Activated effector memory CD4-positive, alpha-beta T cell treated with Interleukin-2 at 50 U/mL for 16 hours (primary cell): Measurements from ENCODE around the gene TEX29.

Experiments
- DNase-seq: peaks from one replicate; pipeline ENCODE4 v3.0.0-alpha.2; 2020

TEX29 gene

DNA sequence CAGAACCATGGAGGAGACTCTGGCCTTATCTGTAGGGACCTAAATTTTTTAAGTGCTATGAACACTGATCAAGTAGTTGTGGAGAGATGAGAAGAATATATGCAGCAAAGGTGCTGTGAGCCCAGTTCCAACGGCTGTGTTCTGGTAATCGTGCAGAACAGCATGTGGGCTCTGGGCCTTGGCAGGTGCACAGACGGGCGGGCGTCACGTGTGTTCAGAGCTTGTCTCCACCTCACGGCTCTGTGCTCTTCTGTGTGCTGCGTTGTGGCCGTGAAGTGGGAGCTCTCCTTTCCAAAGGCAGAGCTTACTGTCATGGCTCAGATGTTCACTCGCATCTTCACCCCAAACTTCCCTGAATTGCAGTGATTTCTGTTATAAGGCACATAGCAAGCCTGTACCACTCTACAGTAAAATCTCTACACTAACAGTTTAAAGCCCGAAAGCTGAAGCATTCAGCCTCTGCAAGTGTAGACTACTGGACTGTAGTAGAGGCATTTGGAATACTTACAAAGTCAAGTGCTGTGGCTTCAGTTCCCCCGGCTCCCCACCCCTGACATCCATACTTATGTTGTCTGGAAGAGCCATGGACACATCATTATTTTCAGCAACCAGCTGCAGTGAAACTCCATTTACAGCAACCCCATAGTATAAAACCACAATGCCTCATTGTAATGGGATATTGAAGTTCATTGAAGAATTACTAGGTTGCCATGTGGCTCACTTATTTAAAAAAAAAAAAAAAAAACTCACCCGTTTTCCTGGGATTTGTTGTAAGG, 27.5 kb upstream of the TEX29 start:
- no peak for DNase-seq

DNA sequence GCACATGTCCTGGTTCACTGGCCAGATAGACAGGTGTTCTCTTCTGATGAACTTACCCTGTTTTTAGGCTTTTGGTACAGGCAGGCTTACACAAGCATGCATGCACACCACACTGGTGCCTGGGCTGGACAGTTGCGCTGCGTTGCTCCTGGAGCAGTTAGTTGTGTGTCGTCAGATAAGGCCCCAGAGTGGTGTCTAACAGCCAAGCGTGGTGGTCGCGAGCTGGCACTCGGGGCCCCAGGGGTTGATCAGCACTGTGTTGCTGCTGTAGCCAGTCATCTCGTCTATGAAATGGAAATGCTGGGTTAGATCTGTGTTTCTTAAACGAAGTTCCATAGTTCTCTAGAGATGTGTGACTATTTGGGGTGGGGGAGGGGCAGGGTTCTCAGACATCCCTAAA, 24.6 kb upstream of the TEX29 start:
- DNase-seq = no peak

DNA sequence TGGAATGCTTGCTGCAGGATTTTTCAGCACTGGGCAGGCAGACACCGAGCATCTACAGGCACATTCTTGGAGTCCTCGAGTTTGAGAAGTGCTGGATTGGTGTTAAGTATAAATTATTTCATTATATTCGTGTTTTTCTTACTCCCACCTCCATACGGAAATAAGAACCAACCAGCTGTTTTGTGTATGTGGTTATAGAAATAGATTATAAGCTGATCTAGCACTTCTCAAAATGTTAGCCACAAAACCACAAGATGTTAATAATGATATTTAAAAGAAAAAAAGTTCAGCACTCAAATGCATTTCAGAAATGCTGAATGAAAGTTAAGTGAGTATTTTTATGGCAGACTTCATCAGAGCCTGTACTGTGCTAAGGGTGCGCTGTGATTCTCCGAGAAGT, 24.0 kb upstream of the TEX29 start:
- DNase-seq = no peak

DNA sequence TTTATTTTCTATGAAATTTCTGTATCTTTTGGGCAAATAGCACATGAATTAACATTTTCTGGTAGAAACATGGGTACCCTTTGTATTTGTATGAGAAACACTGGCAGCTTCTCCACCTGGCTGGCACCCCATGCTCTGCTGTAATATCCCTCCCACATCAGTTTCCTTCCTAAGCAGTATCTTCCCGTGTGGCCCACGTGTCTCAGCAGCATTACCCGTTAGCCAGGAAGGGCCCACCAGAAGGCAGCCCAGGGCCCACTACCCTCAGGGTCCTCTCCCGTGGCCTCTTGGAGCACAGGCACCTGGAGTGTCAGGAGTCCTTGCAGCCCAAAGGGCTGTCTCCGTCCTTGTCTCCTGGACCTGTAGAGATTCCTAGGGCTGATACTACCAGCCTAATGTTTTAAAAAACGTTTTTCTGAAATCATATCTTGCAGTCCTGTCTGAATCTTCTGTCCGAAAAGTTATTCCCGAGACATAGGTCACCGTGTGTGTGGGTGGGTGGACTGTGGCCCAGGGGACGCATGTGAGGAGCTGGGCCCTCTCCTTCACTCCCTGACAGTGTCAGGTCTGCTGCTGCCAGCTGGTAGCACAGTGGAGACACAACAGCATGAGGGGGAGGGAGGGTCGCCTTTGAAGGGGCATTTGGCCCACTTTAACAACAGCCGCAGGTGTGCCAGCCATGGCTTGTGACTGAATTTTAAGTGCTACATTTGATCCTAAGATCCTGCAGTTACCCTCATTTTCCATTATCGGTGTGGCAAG, 22.0 kb upstream of the TEX29 start:
- no peak for DNase-seq

DNA sequence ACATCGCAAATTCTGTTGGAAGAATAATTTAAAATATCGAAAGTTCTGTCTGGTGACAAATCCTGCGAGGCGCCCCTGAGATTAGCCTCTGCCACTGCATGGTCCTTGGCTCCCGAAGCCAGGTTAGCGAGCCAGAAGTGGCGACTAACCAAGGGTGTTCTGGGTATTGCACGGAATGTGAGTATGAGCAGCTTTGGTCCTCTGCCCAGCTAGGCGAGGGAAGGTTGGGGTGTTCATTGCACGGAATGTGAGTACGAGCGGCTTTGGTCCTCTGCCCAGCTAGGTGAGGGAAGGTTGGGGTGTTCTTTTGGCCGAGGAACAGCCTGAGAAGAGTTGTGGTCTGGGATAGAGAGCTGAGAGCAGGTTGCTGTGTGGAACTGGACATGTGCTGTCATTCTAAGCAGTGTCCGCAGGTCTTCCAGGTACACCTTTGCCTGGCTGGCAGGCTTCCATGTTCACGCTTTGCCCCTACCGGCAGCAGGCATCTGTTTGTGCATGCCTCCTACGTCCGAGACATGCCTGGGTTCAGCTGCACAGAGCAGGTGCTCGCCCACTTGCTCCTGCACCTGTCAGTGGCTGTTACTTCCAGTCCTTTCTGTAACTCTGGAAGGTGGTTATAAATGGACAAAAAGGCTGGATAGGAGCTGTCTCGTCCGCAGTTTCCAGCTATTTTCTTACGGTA, 18.3 kb upstream of the TEX29 start:
- DNase-seq = no peak

DNA sequence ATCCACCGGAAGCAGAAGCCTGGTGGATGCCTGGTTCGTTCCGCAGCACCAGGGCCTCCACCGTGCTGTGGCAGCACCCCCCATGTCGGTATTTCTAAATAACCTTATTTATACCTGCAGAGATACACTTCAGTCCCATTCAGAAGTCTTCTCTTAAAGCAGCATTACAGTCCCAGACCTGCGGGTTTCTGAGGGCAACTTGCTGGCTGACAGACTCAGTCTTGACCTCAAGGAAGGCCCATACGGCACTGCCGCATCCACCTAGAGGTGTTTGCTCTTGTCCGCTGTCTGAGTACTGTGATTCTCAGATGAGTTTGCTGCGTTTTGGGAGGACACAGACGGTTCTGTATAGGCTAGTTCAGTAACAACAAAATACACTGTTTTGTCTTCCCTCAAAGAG, 16.9 kb upstream of the TEX29 start:
- no peak for DNase-seq

GRCh38 chr13:111304041-111304544, 16.3 kb upstream of the TEX29 start:
- no peak for DNase-seq

DNA sequence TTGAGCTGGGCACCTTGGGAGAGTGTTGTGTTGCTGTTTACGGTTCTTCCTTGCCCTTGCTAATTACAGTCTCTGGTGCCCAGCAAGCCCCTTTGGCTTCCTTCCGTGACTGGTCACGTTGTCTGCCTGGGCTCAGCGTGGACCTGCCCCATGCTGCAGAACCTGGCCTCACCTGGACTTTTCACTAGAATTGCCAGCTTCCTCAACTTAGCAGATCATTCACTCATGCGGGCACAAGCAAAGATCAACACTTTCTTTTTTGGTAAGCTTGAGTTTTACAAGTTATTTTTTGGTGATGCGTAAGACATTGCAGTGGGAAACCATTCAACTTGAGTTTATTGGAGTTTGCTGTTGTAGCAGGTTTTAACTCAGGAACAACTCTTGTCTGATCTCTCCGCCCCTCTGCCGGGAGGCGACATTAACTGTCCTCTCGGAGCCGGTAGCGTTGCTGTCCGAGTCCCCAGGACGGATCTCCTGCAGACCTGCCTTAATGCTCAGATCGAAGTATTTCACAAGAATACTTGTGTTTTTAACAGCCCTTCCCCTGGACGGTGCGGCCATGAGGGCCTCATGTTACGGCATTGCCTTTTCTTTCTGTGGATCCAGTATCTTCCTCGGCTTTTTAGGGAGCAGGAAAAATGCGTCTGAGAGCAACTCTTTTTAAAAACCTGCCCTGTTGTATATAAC, 15.7 kb upstream of the TEX29 start:
- no peak for DNase-seq

GRCh38 chr13:111312944-111313590, 7.4 kb upstream of the TEX29 start:
- DNase-seq = no peak

DNA sequence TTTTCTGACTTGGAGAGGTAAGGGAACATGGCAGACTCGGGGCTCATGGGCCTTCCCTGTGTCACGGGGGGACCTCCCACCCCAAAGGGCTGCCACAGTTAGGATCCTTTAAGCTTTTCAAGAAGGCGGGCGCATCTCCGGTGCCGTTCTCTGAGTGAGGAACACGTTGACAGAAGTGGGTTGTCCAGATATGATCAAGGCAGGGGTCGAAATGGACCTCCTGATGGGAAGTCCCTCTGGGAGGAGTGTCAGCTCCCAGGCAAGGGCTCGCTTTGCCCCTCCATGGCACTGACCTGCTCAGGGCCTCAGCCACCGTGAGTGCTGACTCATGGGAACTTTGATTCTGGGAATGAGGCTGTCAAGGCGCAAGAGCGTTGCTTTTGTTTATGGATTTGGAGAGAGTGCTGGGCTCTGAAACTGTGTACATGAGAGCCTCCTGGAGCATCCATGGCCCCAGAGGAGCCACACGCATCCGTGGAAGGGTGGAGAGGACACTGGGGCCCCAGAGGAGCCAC, 6.5 kb upstream of the TEX29 start:
- no peak for DNase-seq

DNA sequence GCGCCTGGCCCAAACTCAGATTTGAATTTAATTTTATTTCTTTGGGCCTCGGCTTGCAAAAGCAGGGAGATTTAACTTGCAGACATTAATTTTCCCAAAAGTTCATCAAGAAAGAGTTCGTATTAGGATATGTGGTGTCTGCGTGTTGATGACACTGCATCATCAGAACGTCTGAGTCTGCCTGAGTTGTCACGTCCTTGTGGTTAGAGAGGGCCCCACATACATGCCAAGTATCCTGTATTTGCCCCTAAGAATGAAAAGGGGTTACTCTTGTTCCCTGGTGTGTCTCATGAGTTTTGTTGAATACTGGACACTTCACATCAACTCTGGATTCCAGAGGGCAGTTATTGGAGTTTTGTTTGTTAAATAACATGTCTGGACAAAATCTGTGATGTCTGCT, 5.6 kb upstream of the TEX29 start:
- no peak for DNase-seq

DNA sequence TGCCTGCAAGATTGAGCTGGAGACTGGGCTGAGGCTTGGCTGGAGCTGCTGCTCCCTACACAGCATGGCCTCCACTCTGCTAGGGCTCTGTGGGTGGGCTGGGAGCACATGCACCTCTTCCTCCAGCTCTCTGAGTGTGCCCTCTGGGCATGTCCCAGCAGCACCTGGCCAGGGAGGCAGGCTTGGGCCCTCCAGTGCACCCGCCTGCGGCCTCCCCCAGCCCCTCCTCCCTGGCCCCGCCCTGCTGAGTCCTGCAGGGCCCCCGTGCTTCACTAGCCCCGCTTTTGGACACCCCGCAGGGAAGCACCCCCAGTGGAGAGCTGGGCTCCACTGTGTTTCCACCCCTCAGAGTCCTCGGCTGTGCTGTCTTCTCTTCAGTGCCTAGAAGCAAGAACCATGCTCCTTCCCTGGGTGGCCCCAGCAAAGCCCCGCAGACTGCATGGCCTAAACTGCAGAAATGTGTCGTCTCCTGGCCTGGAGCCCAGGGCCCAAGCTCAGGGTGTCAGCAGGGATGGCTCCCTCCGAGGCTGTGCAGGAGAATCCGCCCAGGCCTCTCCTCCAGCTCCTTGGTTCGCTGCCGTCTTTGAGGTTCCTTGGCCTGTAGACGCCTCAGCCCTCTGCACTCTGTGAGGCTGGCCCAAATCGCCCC, 5.0 kb upstream of the TEX29 start:
- no peak for DNase-seq

DNA sequence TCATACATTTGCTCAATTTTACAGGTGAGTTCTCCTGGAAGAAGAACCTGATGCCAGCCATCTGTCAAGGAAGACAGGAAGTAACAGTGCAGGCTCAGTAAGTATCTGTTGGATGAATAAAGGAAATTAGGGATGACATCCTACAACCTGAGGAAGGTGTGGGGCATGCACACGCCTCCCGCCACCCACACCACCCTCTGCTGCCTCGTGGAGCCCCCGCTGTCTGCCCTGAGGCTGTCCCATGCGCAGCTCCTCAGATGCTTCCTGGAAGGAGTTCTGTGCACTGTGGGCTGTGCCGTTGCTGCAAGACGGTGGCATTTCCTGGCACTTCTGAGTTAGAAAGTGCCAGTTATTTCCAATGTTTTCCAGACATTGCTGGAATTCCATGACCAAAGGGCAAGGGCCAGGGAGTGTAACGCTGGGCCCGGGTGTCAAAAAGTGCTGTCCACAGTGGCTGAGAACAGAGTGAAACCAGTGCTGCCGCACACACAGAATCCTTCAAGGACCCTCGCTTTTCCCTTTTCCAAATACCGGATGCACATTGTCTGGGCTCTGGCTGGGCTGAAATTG, 4.2 kb upstream of the TEX29 start:
- DNase-seq = no peak

DNA sequence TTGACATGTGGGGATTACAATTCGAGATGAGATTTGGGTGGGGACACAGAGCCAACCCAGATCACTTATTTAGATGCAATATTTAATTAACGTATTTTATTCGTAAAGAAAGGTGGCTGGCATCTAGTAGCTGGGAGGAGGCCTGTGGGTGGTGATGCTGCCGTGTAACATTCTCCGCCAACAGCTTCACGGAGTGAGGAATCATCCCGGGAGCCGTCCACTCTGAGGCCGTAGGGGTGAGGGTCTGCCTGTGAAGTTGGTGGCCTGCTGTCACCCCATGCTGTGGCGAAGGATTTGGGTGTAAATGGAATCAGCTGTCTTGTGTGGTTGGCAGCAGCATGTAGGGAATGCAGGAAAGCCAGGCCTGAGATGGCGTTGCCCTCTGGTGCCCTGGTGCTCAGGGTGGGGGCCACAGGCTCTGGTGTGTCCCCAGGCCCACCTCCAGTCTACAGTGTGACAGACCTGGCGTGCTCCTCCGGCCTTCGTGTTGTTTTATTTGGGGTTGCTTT, 3.3 kb upstream of the TEX29 start:
- DNase-seq = no peak

GRCh38 chr13:111317571-111318345, 2.7 kb upstream of the TEX29 start:
- no peak for DNase-seq

DNA sequence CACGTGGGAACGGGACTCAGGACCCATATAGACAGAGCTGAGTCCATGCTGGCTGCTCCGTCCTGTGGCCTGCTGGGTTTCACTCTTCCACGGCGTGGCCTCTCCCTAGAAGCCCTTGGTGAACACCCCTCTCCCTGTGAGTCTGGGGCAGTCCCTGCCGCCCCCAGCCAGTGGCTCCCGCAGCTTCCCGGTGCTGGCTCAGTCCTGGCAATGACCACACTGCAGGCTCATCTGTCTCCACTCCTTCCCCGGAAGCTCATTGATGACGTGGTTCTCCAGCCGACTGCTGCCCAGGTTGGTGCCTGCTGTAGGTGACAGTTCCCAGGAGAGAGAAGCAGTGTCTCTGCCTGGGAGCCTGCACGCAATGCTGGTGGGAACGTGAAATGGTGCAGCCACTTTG, 2.1 kb upstream of the TEX29 start:
- no peak for DNase-seq

GRCh38 chr13:111319521-111319920, 921 bp upstream of the TEX29 start:
- no peak for DNase-seq

DNA sequence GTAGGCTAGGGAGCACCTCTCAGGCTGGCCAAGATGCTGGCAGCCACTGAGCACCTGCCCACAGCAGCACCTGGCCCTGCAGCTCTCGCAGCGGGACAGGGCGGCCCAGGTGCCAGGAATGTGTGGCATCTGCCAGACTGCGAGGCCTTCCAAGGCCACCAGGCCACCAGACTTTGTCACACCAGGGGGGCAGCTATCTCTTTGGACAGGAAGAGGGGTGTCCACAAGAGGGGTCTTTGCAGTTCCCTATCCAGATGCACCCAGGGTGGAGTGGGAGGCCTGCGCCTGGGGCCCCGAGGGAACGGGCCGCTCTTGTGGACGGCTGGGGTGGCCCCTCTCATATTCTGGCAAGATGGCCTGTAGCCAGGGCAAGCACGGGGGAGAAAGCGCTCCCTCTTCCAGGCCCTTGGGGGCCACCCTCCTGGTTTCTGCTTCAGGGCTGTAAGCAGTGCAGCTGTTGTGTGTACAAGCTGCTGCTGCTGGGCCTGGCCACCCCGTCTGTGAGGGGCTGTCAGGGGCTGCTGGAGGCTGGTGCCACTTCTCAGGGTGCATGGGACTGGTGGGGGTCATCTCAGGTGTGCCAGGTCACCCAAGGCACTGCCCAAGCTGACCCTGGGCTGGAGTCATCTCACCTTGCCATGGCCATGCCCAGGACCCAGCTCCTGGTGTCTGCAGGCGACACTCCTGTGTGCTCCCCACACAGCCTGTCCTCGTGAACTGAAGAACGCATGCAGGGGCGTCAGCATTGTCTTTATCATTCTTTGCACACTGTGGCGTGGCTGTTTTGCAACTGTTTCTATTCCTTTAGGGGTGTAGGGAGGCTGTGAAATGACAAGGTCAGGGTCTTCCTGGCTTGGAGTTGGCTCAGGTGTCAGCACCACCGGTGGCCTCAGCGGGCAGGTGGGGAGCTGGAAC, 1.8 kb downstream of the TEX29 start:
- DNase-seq = no peak

DNA sequence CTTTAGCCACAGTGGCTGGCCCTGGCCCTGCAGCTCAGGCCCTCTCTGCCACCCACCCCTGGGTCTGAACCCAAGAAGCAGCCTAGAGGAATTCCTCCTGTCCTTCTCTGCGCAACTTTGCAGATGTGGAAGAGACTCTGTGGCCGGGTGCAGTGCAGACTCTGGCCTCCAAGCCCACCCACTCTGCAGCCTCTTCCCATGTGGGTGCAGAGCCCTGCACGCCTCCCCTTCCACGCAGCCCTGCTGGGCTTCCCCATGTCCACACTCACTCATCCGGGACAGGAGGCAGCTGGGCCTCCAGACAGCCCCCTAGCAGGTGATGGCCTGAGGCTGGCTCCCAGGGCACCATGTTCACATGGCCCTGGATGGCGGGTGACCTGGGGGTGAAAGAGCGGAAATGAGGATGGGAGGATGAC, 2.5 kb downstream of the TEX29 start:
- DNase-seq = no peak
